DMS153 (cell line): ENCODE measurements around the gene GPBP1.
"Not testable (repeated sequence)": the region's sequence is repeated elsewhere in the genome, so short reads cannot be mapped to it uniquely, and the experiment has no call there.

Experiments
- DNase-seq: peaks from one replicate; lab custom pipeline; 2025; lab: John Stamatoyannopoulos, UW

GPBP1 gene

GRCh38 chr5:57177479-57178156, 3.8 kb downstream of the GPBP1 start:
- DNase-seq = no peak

GRCh38 chr5:57178238-57178637, 4.4 kb downstream of the GPBP1 start:
- not testable (repeated sequence) for DNase-seq

GRCh38 chr5:57179262-57180200, 5.7 kb downstream of the GPBP1 start:
- no peak for DNase-seq

GRCh38 chr5:57181154-57181553, 7.3 kb downstream of the GPBP1 start:
- no peak for DNase-seq

- no peak for DNase-seq
Observed at GRCh38 chr5:57184322-57184721, 10.5 kb downstream of the GPBP1 start.

- DNase-seq = no peak
Observed at GRCh38 chr5:57185313-57185712, 11.5 kb downstream of the GPBP1 start.

- DNase-seq = no peak
Observed at GRCh38 chr5:57186194-57186593, 12.3 kb downstream of the GPBP1 start.

GRCh38 chr5:57187977-57188376, 14.1 kb downstream of the GPBP1 start:
- not testable (repeated sequence) for DNase-seq

- DNase-seq = no peak
Observed at GRCh38 chr5:57189515-57189914, 15.7 kb downstream of the GPBP1 start.

GRCh38 chr5:57190593-57190992, 16.7 kb downstream of the GPBP1 start:
- DNase-seq = no peak

GRCh38 chr5:57191163-57191562, 17.3 kb downstream of the GPBP1 start:
- DNase-seq = no peak

GRCh38 chr5:57191986-57192385, 18.1 kb downstream of the GPBP1 start:
- no peak for DNase-seq

GRCh38 chr5:57192832-57193231, 19.0 kb downstream of the GPBP1 start:
- DNase-seq = not testable (repeated sequence)

GRCh38 chr5:57193757-57194413, 20.0 kb downstream of the GPBP1 start:
- DNase-seq = no peak

GRCh38 chr5:57194653-57195052, 20.8 kb downstream of the GPBP1 start:
- no peak for DNase-seq

GRCh38 chr5:57195060-57195459, 21.2 kb downstream of the GPBP1 start:
- no peak for DNase-seq

- no peak for DNase-seq
Observed at GRCh38 chr5:57199866-57200265, 26.0 kb downstream of the GPBP1 start.

- no peak for DNase-seq
Observed at GRCh38 chr5:57202811-57203210, 29.0 kb downstream of the GPBP1 start.

- no peak for DNase-seq
Observed at GRCh38 chr5:57207007-57207653, 33.3 kb downstream of the GPBP1 start.

GRCh38 chr5:57207681-57208080, 33.8 kb downstream of the GPBP1 start:
- no peak for DNase-seq

GRCh38 chr5:57209316-57210040, 35.6 kb downstream of the GPBP1 start:
- no peak for DNase-seq

- DNase-seq = no peak
Observed at GRCh38 chr5:57210633-57211032, 36.8 kb downstream of the GPBP1 start.
